Anterior cingulate cortex (tissue), 58 donors: Measurements from ENCODE around the gene ARHGAP22.

ENCODE experiments used
- DNase-seq, 58 donors: peaks; one replicate each; lab custom pipeline; 2025; lab: John Stamatoyannopoulos, UW

Gene ARHGAP22

GRCh38 chr10:48504141-48504885 lies 100.6 kb downstream of the ARHGAP22 start:
- DNase-seq, result no peak

GRCh38 chr10:48503293-48503911 lies 101.5 kb downstream of the ARHGAP22 start:
- DNase-seq, result no peak

GRCh38 chr10:48502791-48503190 lies 102.1 kb downstream of the ARHGAP22 start:
- no peak for DNase-seq

- no peak for DNase-seq
Observed at GRCh38 chr10:48501787-48502771, 102.8 kb downstream of the ARHGAP22 start.

- no peak for DNase-seq
Observed at GRCh38 chr10:48501226-48501625, 103.6 kb downstream of the ARHGAP22 start.

- DNase-seq, result no peak
Observed at GRCh38 chr10:48500771-48501170, 104.1 kb downstream of the ARHGAP22 start.

GRCh38 chr10:48498940-48499510 lies 105.8 kb downstream of the ARHGAP22 start:
- peak in 17 of 58 donors; percentile 16 to 79 (median 44) for DNase-seq

- no peak for DNase-seq
Observed at GRCh38 chr10:48497780-48498770, 106.8 kb downstream of the ARHGAP22 start.

- DNase-seq, result peak in 4 of 58 donors; percentile 27 to 34 (median 30)
Observed at GRCh38 chr10:48496831-48497779, 107.8 kb downstream of the ARHGAP22 start.

GRCh38 chr10:48496105-48496830 lies 108.6 kb downstream of the ARHGAP22 start:
- no peak for DNase-seq

GRCh38 chr10:48495282-48496045 lies 109.4 kb downstream of the ARHGAP22 start:
- no peak for DNase-seq

- DNase-seq, result no peak
Observed at GRCh38 chr10:48494611-48495010, 110.3 kb downstream of the ARHGAP22 start.

GRCh38 chr10:48494073-48494472 lies 110.8 kb downstream of the ARHGAP22 start:
- no peak for DNase-seq

- DNase-seq, result no peak
Observed at GRCh38 chr10:48493083-48493871, 111.6 kb downstream of the ARHGAP22 start.

- DNase-seq, result no peak
Observed at GRCh38 chr10:48492201-48492600, 112.7 kb downstream of the ARHGAP22 start.
